ENCODE data around the gene PRKAG1. TPM values are rescaled to one million over a fixed set of nuclear protein-coding genes. Genes with fewer than 3 reads are reported as not detected.

Gene PRKAG1
- total and polyA plus RNA-seq, 10 of the 15 experiments (the other 5 are each of a cell fraction or from before 2014, with no cell fraction given) = 44.5 to 91.6 (median 60.9) TPM

DNA sequence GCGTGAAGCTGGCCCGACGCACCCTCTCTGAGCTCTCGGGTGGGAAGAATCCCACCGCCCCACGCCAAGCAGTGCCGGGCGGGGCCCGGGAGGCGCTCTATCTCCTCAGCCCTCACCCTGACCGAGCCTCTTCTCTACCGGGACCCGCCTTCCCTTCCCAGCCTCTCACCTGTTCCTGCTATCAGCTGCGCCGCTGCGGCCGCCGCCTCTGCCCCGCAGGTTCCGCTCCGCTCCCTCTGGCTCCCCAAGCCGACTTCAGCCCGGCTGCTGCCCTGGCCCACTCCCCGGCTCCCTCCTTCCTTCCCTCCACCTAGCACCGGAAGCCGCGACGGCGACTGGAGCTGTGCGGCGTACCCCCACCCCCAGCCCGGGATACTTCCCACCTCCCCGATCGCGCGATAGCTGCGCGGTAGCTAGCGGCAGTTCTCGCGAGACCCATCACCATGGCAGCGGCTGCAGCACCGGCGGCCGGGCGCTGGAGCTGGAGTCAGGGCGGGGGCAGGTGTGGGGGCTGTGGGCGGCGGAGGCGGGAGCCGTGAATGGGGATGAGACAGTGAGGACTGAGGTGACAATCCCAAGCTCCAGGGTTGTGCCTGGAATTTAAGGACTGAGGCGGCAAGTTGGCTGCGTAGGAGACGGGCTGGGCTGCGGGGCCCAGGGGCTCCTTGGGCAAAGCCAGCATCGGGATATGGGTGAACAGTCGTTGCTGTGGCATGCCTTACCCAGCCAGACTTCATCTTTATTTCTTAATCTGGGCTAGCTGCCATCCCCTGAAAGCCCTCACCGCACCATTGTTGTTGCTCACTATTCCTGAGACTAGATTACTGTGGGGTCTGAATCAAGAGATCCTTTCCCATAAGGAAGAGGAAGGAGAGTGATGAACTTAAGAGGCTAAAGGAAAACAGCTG, 61.2 kb downstream of the PRKAG1 start, which contains the start of gene ARF3 (continued):
- TF ChIP-seq TCF3 (IDR thresholded peaks at IDR 0.05; ENCODE audit: borderline replicate concordance, insufficient read depth, low read depth, low read length) = no peak
- TF ChIP-seq, protein P1, sequence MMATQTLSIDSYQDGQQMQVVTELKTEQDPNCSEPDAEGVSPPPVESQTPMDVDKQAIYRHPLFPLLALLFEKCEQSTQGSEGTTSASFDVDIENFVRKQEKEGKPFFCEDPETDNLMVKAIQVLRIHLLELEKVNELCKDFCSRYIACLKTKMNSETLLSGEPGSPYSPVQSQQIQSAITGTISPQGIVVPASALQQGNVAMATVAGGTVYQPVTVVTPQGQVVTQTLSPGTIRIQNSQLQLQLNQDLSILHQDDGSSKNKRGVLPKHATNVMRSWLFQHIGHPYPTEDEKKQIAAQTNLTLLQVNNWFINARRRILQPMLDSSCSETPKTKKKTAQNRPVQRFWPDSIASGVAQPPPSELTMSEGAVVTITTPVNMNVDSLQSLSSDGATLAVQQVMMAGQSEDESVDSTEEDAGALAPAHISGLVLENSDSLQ (IDR thresholded peaks at IDR 0.05) = peak; percentile 75
- TF ChIP-seq SIX5 (IDR thresholded peaks at IDR 0.05; ENCODE audit: low read depth, low read length, severe bottlenecking) = no peak
- peak; percentile 87 for TF ChIP-seq MXI1 (IDR thresholded peaks at IDR 0.05; ENCODE audit: low read depth, low read length)
- TF ChIP-seq RUNX3 (IDR thresholded peaks at IDR 0.05; ENCODE audit: low read length) = peak; percentile 21; the same call in 1 of the 2 replicates
- no peak for TF ChIP-seq EZH2 (IDR thresholded peaks at IDR 0.05; ENCODE audit: borderline replicate concordance, control insufficient read depth, low read depth, low read length)
- TF ChIP-seq, protein P2, sequence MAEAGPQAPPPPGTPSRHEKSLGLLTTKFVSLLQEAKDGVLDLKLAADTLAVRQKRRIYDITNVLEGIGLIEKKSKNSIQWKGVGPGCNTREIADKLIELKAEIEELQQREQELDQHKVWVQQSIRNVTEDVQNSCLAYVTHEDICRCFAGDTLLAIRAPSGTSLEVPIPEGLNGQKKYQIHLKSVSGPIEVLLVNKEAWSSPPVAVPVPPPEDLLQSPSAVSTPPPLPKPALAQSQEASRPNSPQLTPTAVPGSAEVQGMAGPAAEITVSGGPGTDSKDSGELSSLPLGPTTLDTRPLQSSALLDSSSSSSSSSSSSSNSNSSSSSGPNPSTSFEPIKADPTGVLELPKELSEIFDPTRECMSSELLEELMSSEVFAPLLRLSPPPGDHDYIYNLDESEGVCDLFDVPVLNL (IDR thresholded peaks at IDR 0.05; ENCODE audit: low read depth, low read length) = no peak
- TF ChIP-seq, protein P3, sequence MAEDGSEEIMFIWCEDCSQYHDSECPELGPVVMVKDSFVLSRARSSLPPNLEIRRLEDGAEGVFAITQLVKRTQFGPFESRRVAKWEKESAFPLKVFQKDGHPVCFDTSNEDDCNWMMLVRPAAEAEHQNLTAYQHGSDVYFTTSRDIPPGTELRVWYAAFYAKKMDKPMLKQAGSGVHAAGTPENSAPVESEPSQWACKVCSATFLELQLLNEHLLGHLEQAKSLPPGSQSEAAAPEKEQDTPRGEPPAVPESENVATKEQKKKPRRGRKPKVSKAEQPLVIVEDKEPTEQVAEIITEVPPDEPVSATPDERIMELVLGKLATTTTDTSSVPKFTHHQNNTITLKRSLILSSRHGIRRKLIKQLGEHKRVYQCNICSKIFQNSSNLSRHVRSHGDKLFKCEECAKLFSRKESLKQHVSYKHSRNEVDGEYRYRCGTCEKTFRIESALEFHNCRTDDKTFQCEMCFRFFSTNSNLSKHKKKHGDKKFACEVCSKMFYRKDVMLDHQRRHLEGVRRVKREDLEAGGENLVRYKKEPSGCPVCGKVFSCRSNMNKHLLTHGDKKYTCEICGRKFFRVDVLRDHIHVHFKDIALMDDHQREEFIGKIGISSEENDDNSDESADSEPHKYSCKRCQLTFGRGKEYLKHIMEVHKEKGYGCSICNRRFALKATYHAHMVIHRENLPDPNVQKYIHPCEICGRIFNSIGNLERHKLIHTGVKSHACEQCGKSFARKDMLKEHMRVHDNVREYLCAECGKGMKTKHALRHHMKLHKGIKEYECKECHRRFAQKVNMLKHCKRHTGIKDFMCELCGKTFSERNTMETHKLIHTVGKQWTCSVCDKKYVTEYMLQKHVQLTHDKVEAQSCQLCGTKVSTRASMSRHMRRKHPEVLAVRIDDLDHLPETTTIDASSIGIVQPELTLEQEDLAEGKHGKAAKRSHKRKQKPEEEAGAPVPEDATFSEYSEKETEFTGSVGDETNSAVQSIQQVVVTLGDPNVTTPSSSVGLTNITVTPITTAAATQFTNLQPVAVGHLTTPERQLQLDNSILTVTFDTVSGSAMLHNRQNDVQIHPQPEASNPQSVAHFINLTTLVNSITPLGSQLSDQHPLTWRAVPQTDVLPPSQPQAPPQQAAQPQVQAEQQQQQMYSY (CRISPR knock-in tag; IDR thresholded peaks at IDR 0.05) = 0 out of 2 replicates have a peak, but pooled peaks have one; percentile 29
- TF ChIP-seq RAD51 (IDR thresholded peaks at IDR 0.05) = no peak
- no peak for TF ChIP-seq FOS (IDR thresholded peaks at IDR 0.05; ENCODE audit: borderline replicate concordance, extremely low read depth, insufficient read length)
- TF ChIP-seq TBL1XR1 (IDR thresholded peaks at IDR 0.05; ENCODE audit: low read depth, low read length) = no peak
- TF ChIP-seq NR2F1 (conservative IDR thresholded peaks at IDR 0.05) = no peak
- TF ChIP-seq, protein P4, sequence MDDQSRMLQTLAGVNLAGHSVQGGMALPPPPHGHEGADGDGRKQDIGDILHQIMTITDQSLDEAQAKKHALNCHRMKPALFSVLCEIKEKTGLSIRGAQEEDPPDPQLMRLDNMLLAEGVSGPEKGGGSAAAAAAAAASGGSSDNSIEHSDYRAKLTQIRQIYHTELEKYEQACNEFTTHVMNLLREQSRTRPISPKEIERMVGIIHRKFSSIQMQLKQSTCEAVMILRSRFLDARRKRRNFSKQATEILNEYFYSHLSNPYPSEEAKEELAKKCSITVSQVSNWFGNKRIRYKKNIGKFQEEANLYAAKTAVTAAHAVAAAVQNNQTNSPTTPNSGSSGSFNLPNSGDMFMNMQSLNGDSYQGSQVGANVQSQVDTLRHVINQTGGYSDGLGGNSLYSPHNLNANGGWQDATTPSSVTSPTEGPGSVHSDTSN (IDR thresholded peaks at IDR 0.05; ENCODE audit: insufficient replicate concordance, low read depth, low read length) = no peak
- peak; percentile 93 for TF ChIP-seq BMI1 (IDR thresholded peaks at IDR 0.05; ENCODE audit: borderline replicate concordance)
- TF ChIP-seq YY1 (IDR thresholded peaks at IDR 0.05; ENCODE audit: low read depth, low read length) = peak; percentile 56
- TF ChIP-seq GATAD2B (conservative IDR thresholded peaks at IDR 0.05; ENCODE audit: low read depth) = 0 out of 2 replicates have a peak, but pooled peaks have one; percentile 24
- TF ChIP-seq IKZF1 (conservative IDR thresholded peaks at IDR 0.05) = peak; percentile 74
- peak; percentile 61 for TF ChIP-seq SIN3A (IDR thresholded peaks at IDR 0.05; ENCODE audit: low read depth, low read length)
- peak; percentile 100 for TF ChIP-seq CBFB (IDR thresholded peaks at IDR 0.05; ENCODE audit: low read depth)
- TF ChIP-seq CREB1 (IDR thresholded peaks at IDR 0.05; ENCODE audit: low read depth) = peak; percentile 69
- TF ChIP-seq POLR2A (IDR thresholded peaks at IDR 0.05; ENCODE audit: low read depth, low read length) = peak; percentile 83
- peak in 1 of 2 experiments; percentile 40; a peak in 1 of 4 replicates for TF ChIP-seq IKZF2 (IDR thresholded peaks at IDR 0.05)
- TF ChIP-seq, protein P5, sequence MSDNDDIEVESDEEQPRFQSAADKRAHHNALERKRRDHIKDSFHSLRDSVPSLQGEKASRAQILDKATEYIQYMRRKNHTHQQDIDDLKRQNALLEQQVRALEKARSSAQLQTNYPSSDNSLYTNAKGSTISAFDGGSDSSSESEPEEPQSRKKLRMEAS (IDR thresholded peaks at IDR 0.05; ENCODE audit: low read depth, low read length) = 0 out of 2 replicates have a peak, but pooled peaks have one; percentile 15

Data from GM12878 (cell line).